ENCODE measurements around the gene NADSYN1.

Gene NADSYN1

GRCh38 chr11:71491531-71491930 is 38.5 kb downstream of the NADSYN1 start:
- no peak for DNase-seq (ENCODE audit: low read depth, low spot score)

GRCh38 chr11:71491940-71492339 is 38.9 kb downstream of the NADSYN1 start:
- DNase-seq (ENCODE audit: low read depth, low spot score), result no peak

- peak; percentile 50 for DNase-seq (ENCODE audit: low read depth, low spot score)
Measured at GRCh38 chr11:71495286-71496230, 42.6 kb downstream of the NADSYN1 start.

- DNase-seq (ENCODE audit: low read depth, low spot score), result no peak
Measured at GRCh38 chr11:71496421-71496820, 43.4 kb downstream of the NADSYN1 start.

GRCh38 chr11:71498091-71498490 is 45.1 kb downstream of the NADSYN1 start:
- no peak for DNase-seq (ENCODE audit: low read depth, low spot score)

- DNase-seq (ENCODE audit: low read depth, low spot score), result no peak
Measured at GRCh38 chr11:71499125-71499524, 46.1 kb downstream of the NADSYN1 start.

GRCh38 chr11:71499546-71499945 is 46.5 kb downstream of the NADSYN1 start:
- no peak for DNase-seq (ENCODE audit: low read depth, low spot score)

GRCh38 chr11:71500601-71501021 is 47.6 kb downstream of the NADSYN1 start:
- DNase-seq (ENCODE audit: low read depth, low spot score), result no peak

- DNase-seq (ENCODE audit: low read depth, low spot score), result no peak
Measured at GRCh38 chr11:71501071-71501985, 48.3 kb downstream of the NADSYN1 start.

- DNase-seq (ENCODE audit: low read depth, low spot score), result no peak
Measured at GRCh38 chr11:71502026-71502425, 49.0 kb downstream of the NADSYN1 start.

- DNase-seq (ENCODE audit: low read depth, low spot score), result no peak
Measured at GRCh38 chr11:71502871-71503435, 50.0 kb downstream of the NADSYN1 start.

GRCh38 chr11:71504531-71504930 is 51.5 kb downstream of the NADSYN1 start:
- peak; percentile 53 for DNase-seq (ENCODE audit: low read depth, low spot score)

- no peak for DNase-seq (ENCODE audit: low read depth, low spot score)
Measured at GRCh38 chr11:71505001-71505400, 52.0 kb downstream of the NADSYN1 start.

- peak; percentile 49 for DNase-seq (ENCODE audit: low read depth, low spot score)
Measured at GRCh38 chr11:71505781-71506180, 52.8 kb downstream of the NADSYN1 start.

- DNase-seq (ENCODE audit: low read depth, low spot score), result no peak
Measured at GRCh38 chr11:71507102-71507501, 54.1 kb downstream of the NADSYN1 start.

- DNase-seq (ENCODE audit: low read depth, low spot score), result no peak
Measured at GRCh38 chr11:71518506-71519471, 65.8 kb downstream of the NADSYN1 start.

- DNase-seq (ENCODE audit: low read depth, low spot score), result no peak
Measured at GRCh38 chr11:71519546-71519945, 66.5 kb downstream of the NADSYN1 start.

- DNase-seq (ENCODE audit: low read depth, low spot score), result no peak
Measured at GRCh38 chr11:71525188-71525937, 72.4 kb downstream of the NADSYN1 start.

- DNase-seq (ENCODE audit: low read depth, low spot score), result no peak
Measured at GRCh38 chr11:71525938-71526495, 73.0 kb downstream of the NADSYN1 start.
